GM12891 (cell line): ENCODE data around the gene DIP2C.
"Not testable (repeated sequence)": the region's sequence is repeated elsewhere in the genome, so short reads cannot be mapped to it uniquely, and the experiment has no call there.

Source experiments
- DNase-seq: peaks from one replicate; pipeline ENCODE4 v3.0.0; 2011; ENCODE audit warnings: low spot score; ENCODE audit not compliant: insufficient read length
- FAIRE-seq: peaks from 2 replicates; lab custom pipeline; 2011; peaks lifted over from hg19 to GRCh38; lab: Jason Lieb, UNC
- PAX5 ChIP-seq: IDR thresholded peaks from 2 replicates; pipeline ENCODE4 v1.6.1; 2011; ENCODE audit warnings: low read length, moderate library complexity, mild to moderate bottlenecking; ENCODE audit not compliant: insufficient read depth, severe bottlenecking
- POLR2A ChIP-seq: IDR thresholded peaks from 2 replicates; pipeline ENCODE4 v1.6.1; 2011; ENCODE audit warnings: low read depth, low read length, control low read depth
- POLR2AphosphoS5 ChIP-seq: IDR thresholded peaks from 2 replicates; pipeline ENCODE4 v1.6.1; 2011; ENCODE audit warnings: low read depth, low read length, control low read depth
- POU2F2 ChIP-seq: IDR thresholded peaks from 2 replicates; pipeline ENCODE4 v1.6.1; 2011; ENCODE audit warnings: low read depth, mild to moderate bottlenecking, control low read depth, low read length, moderate library complexity
- SPI1 ChIP-seq: IDR thresholded peaks from 2 replicates; pipeline ENCODE4 v1.6.1; 2011; ENCODE audit warnings: low read depth, low read length, control low read depth
- TAF1 ChIP-seq: IDR thresholded peaks from 2 replicates; pipeline ENCODE4 v1.6.1; 2011; ENCODE audit warnings: low read depth, low read length, control low read depth

Gene DIP2C

DNA sequence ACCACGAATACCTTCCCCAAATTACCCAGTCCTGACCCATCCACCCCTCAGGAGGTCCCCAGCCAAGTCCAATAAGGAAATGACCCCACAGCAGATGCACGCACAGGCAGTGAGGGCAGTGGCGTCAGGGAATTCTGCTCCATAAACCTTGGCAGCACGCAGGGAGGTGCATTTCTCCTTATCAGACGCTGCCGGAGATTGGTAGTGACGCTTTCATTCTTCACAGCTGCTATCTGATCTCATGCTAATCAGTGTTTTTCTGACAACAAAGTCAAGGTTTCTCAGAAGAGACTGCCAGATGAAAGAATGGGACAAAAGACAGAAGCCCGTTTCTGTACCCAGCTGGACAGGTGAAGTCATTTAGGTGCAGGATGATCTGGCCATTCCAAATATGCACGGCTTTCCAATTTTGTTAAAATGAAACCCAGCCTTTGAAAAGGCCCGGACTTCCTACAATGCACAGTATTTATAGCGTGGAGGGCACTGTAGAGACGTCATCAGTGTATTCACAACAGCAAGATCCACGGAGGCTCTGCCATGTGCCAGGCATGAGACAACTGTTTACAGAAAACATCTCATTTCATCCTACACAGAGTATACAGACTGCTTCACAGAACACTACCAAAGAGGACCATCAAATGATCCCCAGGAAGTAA is 35.3 kb downstream of the DIP2C start:
- TF ChIP-seq POLR2AphosphoS5, result no peak
- no peak for TF ChIP-seq TAF1
- TF ChIP-seq SPI1, result no peak
- FAIRE-seq, result peak; percentile 20
- no peak for DNase-seq

DNA sequence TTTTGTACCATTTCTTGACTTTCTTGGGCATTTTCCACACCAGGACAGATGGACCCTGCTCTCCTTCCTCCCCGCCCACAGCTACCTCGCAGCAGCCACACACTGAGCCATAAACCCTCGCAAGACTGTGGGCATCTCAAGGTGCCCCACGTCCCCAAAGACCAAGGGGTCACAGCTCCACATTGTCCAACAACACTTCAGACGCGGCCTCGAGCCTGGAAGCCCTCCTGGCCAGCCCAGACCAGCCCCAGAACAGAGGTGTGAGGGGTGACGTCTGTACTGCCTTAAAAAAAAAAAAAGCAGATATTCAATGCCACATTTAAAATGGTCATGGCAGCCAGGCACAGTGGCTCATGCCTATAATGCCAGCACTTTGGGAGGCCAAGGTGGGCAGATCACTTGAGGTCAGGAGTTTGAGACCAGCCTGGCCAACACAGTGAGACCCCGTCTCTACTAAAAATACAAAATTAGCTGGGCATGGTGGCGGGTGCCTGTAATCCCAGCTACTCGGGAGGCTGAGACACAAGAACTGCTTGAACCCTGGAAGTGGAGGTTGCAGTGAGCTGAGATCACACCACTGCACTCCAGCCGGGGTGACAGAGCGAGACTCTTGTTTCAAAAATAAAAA is 36.5 kb downstream of the DIP2C start:
- DNase-seq, FAIRE-seq: not testable (repeated sequence)

DNA sequence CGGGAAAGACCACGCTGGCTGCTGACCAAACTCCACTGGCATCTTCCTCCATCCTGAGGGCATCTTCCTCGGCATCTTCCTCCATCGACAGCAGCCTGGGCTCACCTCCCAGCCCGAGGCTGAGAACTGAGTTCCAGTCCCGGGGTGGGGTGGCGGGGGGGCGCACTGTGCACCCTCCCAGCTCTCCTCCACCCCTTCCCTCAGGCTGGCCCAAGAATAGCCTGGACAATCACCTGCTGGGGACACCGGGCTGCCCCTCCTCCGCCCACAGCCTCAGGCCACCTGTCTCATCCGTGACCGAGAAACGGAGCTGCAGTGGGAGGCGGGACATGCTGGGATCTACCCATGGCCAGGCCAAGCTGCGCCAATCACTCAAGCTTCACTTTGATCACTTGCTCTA is 37.2 kb downstream of the DIP2C start:
- no peak for FAIRE-seq
- TF ChIP-seq POU2F2 (no peak), POLR2AphosphoS5 (no peak)
- no peak for DNase-seq

DNA sequence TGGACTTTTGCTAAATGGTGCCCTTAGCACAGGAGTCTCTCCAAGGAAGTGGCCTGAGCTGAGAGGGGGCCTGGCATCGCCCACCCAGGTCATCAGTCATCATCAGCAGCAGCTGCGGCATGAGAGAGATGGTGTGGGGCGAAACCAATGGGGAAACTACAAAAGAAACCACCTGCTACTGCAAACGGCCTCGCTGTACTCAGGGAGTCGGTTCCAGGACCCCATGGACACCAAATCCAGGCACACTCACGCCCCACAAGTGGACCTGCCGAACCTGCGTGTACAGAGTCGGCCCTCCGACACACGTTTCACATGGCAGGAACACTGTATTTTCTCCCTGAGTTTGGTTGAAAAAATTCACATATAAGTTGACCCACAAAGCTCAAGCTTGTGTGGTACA is 37.8 kb downstream of the DIP2C start:
- TF ChIP-seq PAX5 (no peak), POU2F2 (no peak), POLR2AphosphoS5 (no peak), TAF1 (no peak)
- FAIRE-seq (no peak), DNase-seq (no peak)

DNA sequence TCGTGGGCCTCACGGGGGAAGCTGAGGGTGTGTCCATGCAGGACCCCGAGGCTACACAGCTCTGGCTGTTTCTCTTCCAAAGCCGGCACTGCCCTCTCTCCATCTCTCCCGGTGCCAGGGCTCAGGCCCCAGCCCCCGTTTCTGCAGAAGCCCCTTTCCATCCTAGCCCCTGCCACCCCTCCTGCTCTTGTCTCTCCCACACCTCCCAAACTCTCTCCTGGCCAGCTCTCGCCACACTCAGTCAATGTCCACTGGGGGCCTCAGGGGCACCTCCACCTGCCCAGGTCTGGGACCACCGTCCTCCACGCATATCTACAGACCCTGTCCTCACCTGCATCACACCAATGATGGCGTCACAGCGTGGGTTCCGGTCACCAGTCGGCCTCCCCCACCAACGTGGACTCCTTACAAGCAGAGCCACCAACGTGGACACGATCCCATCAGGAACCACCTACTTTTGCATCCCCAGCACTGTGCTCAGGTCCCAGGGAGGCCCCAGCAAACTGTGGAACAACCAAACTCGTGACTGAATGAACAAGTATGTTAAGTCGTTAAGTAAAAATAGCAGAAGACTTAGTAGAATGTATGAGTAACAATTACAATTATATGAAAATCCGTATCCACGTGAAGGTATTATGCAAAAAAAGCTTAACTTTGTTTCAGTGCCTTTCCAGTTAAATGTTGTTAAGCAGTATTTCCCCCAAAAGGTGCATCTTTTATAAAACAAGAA is 38.4 kb downstream of the DIP2C start:
- FAIRE-seq (no peak), DNase-seq (no peak)
- TF ChIP-seq POLR2A (no peak), SPI1 (no peak), PAX5 (no peak), POLR2AphosphoS5 (no peak), TAF1 (no peak), POU2F2 (no peak)

DNA sequence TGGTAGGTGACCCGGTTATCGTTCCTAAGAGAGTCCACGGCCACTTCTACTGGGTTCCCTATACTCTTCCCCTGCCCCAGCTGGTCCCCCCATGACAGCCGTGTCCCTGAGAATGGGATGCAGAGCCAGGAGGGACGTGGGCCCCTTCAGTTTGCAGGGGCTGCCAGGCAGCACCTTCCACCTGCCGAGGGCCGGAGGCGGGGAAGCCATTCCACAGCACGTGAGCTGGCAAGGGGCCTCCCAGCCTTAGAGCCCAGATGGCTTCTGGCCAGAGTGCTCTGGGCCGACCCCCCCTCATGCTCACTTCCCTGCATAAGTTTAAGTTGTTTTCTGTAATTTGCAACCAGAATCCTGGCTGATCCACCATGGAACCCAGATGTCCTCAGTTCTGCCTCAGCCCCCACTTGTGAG is 39.0 kb downstream of the DIP2C start:
- TF ChIP-seq POU2F2 (no peak), POLR2A (no peak), SPI1 (no peak), POLR2AphosphoS5 (no peak), TAF1 (no peak), PAX5 (no peak)
- FAIRE-seq, result no peak
- no peak for DNase-seq

DNA sequence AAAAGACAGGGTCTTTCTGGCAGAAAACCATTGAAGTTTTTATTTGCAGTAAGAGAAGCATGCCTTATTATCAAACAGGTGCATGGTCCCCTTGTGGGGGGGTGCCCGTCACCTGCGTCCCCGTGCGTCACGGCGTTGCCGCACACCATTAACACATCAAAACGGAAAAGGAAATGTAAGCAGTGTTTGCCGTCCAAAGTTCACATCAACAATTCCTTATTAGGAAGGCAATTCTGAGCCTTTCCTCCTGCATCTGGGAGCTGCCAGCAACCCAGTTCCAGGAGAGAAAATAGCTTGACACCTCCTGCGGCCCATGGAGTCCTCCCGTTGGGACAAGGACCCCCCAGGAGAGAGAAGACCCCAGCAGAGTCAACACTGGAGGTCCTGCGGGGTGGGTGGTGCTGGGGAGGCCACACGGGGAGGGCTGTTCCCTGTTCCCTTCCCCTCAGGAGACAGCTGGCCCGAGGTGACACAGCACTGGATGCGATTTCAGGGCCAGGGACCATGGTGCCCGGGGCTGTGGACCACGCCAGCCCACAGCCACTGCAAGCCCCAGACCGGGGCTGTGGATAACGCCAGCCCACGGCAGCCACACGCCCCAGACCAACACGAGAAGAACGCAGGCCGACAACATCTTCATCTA is 39.5 kb downstream of the DIP2C start:
- no peak for TF ChIP-seq PAX5
- TF ChIP-seq POLR2A, result no peak
- TF ChIP-seq POU2F2, result no peak
- TF ChIP-seq TAF1, result no peak
- TF ChIP-seq POLR2AphosphoS5, result no peak
- no peak for FAIRE-seq
- DNase-seq, result no peak

DNA sequence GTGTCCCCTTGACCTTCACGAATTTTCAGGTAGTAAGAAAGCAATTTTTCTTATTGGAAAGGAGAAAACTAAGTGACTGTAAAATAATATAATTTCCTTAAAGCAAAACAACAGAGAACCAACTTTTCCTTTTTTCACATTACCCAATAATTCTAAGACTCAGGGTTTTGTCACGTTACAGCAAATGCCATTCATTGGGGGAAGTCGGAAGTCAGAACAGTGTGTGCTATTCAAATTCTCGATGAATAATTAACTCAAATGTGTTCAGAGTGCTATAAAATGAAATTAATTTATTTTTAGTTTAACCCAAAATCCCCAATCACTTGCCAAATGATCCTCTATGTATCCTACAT is 40.0 kb downstream of the DIP2C start:
- FAIRE-seq (no peak), DNase-seq (no peak)
- TF ChIP-seq PAX5, result no peak

DNA sequence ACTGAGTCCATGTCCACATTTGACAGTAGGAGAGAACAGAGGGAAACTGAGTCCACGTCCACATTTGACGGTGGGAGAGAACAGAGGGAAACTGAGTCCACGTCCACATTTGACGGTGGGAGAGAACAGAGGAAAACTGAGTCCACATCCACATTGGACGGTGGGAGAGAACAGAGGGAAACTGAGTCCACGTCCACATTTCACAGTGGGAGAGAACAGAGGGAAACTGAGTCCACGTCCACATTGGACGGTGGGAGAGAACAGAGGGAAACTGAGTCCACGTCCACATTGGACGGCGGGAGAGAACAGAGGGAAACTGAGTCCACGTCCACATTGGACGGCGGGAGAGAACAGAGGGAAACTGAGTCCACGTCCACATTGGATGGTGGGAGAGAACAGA is 42.4 kb downstream of the DIP2C start:
- DNase-seq, result not testable (repeated sequence)
- FAIRE-seq, result peak; percentile 35

DNA sequence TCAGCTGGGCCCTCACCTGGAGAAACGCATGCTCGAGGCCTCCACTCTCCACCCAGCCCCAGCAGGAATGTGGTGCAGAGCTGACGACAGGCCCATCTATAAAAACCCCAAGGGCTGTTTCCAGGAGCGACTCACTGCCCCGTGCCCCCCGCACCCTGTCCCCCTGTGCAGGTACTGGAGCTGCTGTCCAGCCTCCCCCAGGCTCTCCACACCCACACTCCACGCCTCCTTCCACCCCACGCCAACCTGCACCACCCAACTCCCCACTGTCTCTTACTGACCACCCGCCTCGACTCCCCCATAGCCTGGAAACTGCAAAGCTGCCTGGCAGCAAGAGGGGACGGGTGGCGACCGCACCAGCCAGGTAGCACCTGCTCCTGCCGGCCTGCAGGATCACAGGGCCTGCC is 43.3 kb downstream of the DIP2C start:
- no peak for TF ChIP-seq POU2F2
- DNase-seq (no peak), FAIRE-seq (no peak)

DNA sequence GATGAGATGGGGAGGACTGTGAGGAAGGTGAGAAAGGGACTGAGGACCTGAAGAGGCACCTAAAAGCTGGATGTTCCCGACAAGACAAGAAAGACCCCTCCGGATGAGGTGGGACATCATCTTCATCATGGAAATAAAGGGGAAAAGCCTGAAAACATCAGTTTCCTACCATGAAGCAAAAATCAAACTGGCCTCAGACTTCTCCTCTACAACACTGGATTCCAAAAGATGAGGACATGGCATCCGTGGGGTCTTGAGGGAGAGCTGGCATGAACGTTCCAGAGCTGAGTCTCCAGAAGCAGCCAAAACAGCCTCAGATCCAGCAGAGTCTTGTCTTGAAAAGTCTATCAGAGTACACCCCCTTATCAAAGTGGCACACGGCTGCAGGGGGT is 44.5 kb downstream of the DIP2C start:
- no peak for DNase-seq
- no peak for FAIRE-seq
- no peak for TF ChIP-seq POU2F2
- no peak for TF ChIP-seq SPI1
- no peak for TF ChIP-seq PAX5
